HEK293 (cell line): ENCODE data around the gene DPEP2.

Experiments
- CTCF ChIA-PET: fragments of 350-600 bp; formaldehyde crosslinking; extraction: SDS; loops from one replicate; lab custom pipeline; 2021; ENCODE audit warnings: antibody characterized with exemption; lab: Yijun Ruan, JAX
- POLR2A ChIA-PET: fragments of 300-600 bp; formaldehyde crosslinking; extraction: SDS; loops from one replicate; lab custom pipeline; 2020; ENCODE audit warnings: antibody characterized with exemption, inconsistent platforms; lab: Yijun Ruan, JAX
- H3K27ac ChIP-seq: fragments of 200-500 bp; sonication (Bioruptor generic); 2 replicates; pipeline ENCODE4 v1.5.1; 2014; ENCODE audit warnings: low read depth, low read length, control low read depth, inconsistent platforms; ENCODE audit errors: extremely low read depth
- H3K36me3 ChIP-seq, 2 experiments: fragments of 200-500 bp in 1 of 2; sonication (Bioruptor generic) in 1 of 2; 1 replicate in 1 of 2; 2 replicates in 1 of 2; pipeline ENCODE4 v1.5.1; 2014 to 2017; ENCODE audit warnings: inconsistent platforms in 2 of 2, low read length in 2 of 2; ENCODE audit not compliant: control insufficient read depth in 2 of 2, insufficient read depth in 1 of 2
- H3K4me1 ChIP-seq: fragments of 200-500 bp; sonication (Bioruptor generic); 2 replicates; pipeline ENCODE4 v1.5.1; 2014; ENCODE audit warnings: mild to moderate bottlenecking, low read length, inconsistent platforms; ENCODE audit not compliant: control insufficient read depth, insufficient read depth
- H3K4me3 ChIP-seq: 2 replicates; pipeline ENCODE4 v1.5.1; 2011; ENCODE audit warnings: low read depth, mild to moderate bottlenecking, control low read depth, low read length, moderate library complexity
- H3K9me3 ChIP-seq: fragments of 200-500 bp; sonication (Bioruptor generic); 2 replicates; pipeline ENCODE4 v1.5.1; 2014; ENCODE audit warnings: low read depth, low read length, inconsistent platforms; ENCODE audit not compliant: control insufficient read depth, insufficient read depth
- EGR2 ChIP-seq: fragments of 450-650 bp; formaldehyde crosslinking; IDR thresholded peaks from 2 replicates; pipeline ENCODE4 v1.5.1; 2016; ENCODE audit warnings: low read depth, missing biosample characterization, missing genetic modification characterization
- GFI1B ChIP-seq: fragments of 450-650 bp; formaldehyde crosslinking; IDR thresholded peaks from 2 replicates; pipeline ENCODE4 v1.5.1; 2016; ENCODE audit warnings: missing biosample characterization, missing genetic modification characterization
- GLI2 ChIP-seq: fragments of 450-650 bp; formaldehyde crosslinking; IDR thresholded peaks from 2 replicates; pipeline ENCODE4; 2017; ENCODE audit warnings: missing biosample characterization, missing genetic modification characterization, low read depth, borderline replicate concordance
- HOXA7 ChIP-seq: sonication (generic); formaldehyde crosslinking; IDR thresholded peaks from 2 replicates; pipeline ENCODE4 v1.8.1; 2022; ENCODE audit warnings: missing genetic modification reagents, borderline replicate concordance
- KLF16 ChIP-seq: fragments of 450-650 bp; formaldehyde crosslinking; IDR thresholded peaks from 2 replicates; pipeline ENCODE4 v1.5.1; 2017; ENCODE audit warnings: missing biosample characterization, missing genetic modification characterization
- OSR2 ChIP-seq: fragments of 450-650 bp; formaldehyde crosslinking; IDR thresholded peaks from 2 replicates; pipeline ENCODE4 v1.5.1; 2016; ENCODE audit warnings: missing biosample characterization, missing genetic modification characterization
- SETDB1 ChIP-seq: IDR thresholded peaks from one replicate; pipeline ENCODE4 v1.6.1; 2017; ENCODE audit warnings: mild to moderate bottlenecking, low read length, moderate library complexity, mixed read lengths; ENCODE audit not compliant: insufficient read length
- ZFP37 ChIP-seq: fragments of 450-650 bp; formaldehyde crosslinking; IDR thresholded peaks from 2 replicates; pipeline ENCODE4 v1.5.1; 2016; ENCODE audit warnings: missing biosample characterization, missing genetic modification characterization
- ZNF169 ChIP-seq: fragments of 450-650 bp; formaldehyde crosslinking; IDR thresholded peaks from 2 replicates; pipeline ENCODE4 v1.5.1; 2016; ENCODE audit warnings: missing biosample characterization, missing genetic modification characterization
- ZNF239 ChIP-seq: fragments of 450-650 bp; formaldehyde crosslinking; IDR thresholded peaks from 2 replicates; pipeline ENCODE4 v1.5.1; 2016; ENCODE audit warnings: missing biosample characterization, missing genetic modification characterization
- ZNF311 ChIP-seq: fragments of 450-650 bp; formaldehyde crosslinking; IDR thresholded peaks from 2 replicates; pipeline ENCODE4 v1.5.1; 2017; ENCODE audit warnings: missing biosample characterization, missing genetic modification characterization, borderline replicate concordance
- ZNF510 ChIP-seq: fragments of 450-650 bp; formaldehyde crosslinking; IDR thresholded peaks from 2 replicates; pipeline ENCODE4 v1.5.1; 2018; ENCODE audit warnings: mild to moderate bottlenecking, missing genetic modification characterization, missing biosample characterization; ENCODE audit not compliant: insufficient replicate concordance
- ZNF560 ChIP-seq: fragments of 450-650 bp; formaldehyde crosslinking; IDR thresholded peaks from 2 replicates; pipeline ENCODE4 v1.5.1; 2017; ENCODE audit warnings: missing biosample characterization, missing genetic modification characterization, borderline replicate concordance
- ZNF645 ChIP-seq: fragments of 450-650 bp; formaldehyde crosslinking; IDR thresholded peaks from 2 replicates; pipeline ENCODE4; 2016; ENCODE audit warnings: missing biosample characterization, missing genetic modification characterization
- ZNF664 ChIP-seq: fragments of 450-650 bp; formaldehyde crosslinking; IDR thresholded peaks from 2 replicates; pipeline ENCODE4 v1.5.1; 2016; ENCODE audit warnings: missing biosample characterization, missing genetic modification characterization
- ZNF768 ChIP-seq: fragments of 450-650 bp; formaldehyde crosslinking; IDR thresholded peaks from 2 replicates; pipeline ENCODE4 v1.5.1; 2018; ENCODE audit warnings: missing biosample characterization, mild to moderate bottlenecking, missing genetic modification characterization
- ZNF777 ChIP-seq: fragments of 450-650 bp; formaldehyde crosslinking; IDR thresholded peaks from 2 replicates; pipeline ENCODE4 v1.5.1; 2017; ENCODE audit warnings: missing biosample characterization, missing genetic modification characterization, borderline replicate concordance
- TF ChIP-seq, protein P1 (sequence below): fragments of 450-650 bp; formaldehyde crosslinking; IDR thresholded peaks from 2 replicates; pipeline ENCODE4 v1.5.1; 2016; ENCODE audit warnings: missing biosample characterization, missing genetic modification characterization, borderline replicate concordance
- TF ChIP-seq, protein P2 (sequence below): sonication (generic); formaldehyde crosslinking; IDR thresholded peaks from 2 replicates; pipeline ENCODE4 v1.8.1; 2022; ENCODE audit warnings: mild to moderate bottlenecking, moderate library complexity, missing genetic modification reagents
- TF ChIP-seq, protein P3 (sequence below): fragments of 450-650 bp; formaldehyde crosslinking; IDR thresholded peaks from 2 replicates; pipeline ENCODE4 v1.5.1; 2016; ENCODE audit warnings: missing biosample characterization, missing genetic modification characterization
- TF ChIP-seq, protein P4 (sequence below): IDR thresholded peaks from 2 replicates; pipeline ENCODE4 v1.6.1; 2011; ENCODE audit warnings: mild to moderate bottlenecking, low read depth, low read length, borderline replicate concordance
- TF ChIP-seq, protein P5 (sequence below): fragments of 450-650 bp; formaldehyde crosslinking; IDR thresholded peaks from 2 replicates; pipeline ENCODE4 v1.5.1; 2016; ENCODE audit warnings: missing biosample characterization, missing genetic modification characterization

Gene DPEP2

GRCh38 chr16:68021490-68021889, 22.2 kb upstream of the DPEP2 start (continued):
- TF ChIP-seq, protein P1, sequence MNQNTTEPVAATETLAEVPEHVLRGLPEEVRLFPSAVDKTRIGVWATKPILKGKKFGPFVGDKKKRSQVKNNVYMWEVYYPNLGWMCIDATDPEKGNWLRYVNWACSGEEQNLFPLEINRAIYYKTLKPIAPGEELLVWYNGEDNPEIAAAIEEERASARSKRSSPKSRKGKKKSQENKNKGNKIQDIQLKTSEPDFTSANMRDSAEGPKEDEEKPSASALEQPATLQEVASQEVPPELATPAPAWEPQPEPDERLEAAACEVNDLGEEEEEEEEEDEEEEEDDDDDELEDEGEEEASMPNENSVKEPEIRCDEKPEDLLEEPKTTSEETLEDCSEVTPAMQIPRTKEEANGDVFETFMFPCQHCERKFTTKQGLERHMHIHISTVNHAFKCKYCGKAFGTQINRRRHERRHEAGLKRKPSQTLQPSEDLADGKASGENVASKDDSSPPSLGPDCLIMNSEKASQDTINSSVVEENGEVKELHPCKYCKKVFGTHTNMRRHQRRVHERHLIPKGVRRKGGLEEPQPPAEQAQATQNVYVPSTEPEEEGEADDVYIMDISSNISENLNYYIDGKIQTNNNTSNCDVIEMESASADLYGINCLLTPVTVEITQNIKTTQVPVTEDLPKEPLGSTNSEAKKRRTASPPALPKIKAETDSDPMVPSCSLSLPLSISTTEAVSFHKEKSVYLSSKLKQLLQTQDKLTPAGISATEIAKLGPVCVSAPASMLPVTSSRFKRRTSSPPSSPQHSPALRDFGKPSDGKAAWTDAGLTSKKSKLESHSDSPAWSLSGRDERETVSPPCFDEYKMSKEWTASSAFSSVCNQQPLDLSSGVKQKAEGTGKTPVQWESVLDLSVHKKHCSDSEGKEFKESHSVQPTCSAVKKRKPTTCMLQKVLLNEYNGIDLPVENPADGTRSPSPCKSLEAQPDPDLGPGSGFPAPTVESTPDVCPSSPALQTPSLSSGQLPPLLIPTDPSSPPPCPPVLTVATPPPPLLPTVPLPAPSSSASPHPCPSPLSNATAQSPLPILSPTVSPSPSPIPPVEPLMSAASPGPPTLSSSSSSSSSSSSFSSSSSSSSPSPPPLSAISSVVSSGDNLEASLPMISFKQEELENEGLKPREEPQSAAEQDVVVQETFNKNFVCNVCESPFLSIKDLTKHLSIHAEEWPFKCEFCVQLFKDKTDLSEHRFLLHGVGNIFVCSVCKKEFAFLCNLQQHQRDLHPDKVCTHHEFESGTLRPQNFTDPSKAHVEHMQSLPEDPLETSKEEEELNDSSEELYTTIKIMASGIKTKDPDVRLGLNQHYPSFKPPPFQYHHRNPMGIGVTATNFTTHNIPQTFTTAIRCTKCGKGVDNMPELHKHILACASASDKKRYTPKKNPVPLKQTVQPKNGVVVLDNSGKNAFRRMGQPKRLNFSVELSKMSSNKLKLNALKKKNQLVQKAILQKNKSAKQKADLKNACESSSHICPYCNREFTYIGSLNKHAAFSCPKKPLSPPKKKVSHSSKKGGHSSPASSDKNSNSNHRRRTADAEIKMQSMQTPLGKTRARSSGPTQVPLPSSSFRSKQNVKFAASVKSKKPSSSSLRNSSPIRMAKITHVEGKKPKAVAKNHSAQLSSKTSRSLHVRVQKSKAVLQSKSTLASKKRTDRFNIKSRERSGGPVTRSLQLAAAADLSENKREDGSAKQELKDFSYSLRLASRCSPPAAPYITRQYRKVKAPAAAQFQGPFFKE (tag by site-specific recombination) = no peak
- no peak for TF ChIP-seq ZNF239 (tag by site-specific recombination)
- no peak for TF ChIP-seq ZFP37 (tag by site-specific recombination)
- TF ChIP-seq, protein P2, sequence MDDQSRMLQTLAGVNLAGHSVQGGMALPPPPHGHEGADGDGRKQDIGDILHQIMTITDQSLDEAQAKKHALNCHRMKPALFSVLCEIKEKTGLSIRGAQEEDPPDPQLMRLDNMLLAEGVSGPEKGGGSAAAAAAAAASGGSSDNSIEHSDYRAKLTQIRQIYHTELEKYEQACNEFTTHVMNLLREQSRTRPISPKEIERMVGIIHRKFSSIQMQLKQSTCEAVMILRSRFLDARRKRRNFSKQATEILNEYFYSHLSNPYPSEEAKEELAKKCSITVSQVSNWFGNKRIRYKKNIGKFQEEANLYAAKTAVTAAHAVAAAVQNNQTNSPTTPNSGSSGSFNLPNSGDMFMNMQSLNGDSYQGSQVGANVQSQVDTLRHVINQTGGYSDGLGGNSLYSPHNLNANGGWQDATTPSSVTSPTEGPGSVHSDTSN (CRISPR knock-in tag) = no peak
- TF ChIP-seq HOXA7 = no peak
- TF ChIP-seq, protein P3, sequence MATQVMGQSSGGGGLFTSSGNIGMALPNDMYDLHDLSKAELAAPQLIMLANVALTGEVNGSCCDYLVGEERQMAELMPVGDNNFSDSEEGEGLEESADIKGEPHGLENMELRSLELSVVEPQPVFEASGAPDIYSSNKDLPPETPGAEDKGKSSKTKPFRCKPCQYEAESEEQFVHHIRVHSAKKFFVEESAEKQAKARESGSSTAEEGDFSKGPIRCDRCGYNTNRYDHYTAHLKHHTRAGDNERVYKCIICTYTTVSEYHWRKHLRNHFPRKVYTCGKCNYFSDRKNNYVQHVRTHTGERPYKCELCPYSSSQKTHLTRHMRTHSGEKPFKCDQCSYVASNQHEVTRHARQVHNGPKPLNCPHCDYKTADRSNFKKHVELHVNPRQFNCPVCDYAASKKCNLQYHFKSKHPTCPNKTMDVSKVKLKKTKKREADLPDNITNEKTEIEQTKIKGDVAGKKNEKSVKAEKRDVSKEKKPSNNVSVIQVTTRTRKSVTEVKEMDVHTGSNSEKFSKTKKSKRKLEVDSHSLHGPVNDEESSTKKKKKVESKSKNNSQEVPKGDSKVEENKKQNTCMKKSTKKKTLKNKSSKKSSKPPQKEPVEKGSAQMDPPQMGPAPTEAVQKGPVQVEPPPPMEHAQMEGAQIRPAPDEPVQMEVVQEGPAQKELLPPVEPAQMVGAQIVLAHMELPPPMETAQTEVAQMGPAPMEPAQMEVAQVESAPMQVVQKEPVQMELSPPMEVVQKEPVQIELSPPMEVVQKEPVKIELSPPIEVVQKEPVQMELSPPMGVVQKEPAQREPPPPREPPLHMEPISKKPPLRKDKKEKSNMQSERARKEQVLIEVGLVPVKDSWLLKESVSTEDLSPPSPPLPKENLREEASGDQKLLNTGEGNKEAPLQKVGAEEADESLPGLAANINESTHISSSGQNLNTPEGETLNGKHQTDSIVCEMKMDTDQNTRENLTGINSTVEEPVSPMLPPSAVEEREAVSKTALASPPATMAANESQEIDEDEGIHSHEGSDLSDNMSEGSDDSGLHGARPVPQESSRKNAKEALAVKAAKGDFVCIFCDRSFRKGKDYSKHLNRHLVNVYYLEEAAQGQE (tag by site-specific recombination) = no peak

DNA sequence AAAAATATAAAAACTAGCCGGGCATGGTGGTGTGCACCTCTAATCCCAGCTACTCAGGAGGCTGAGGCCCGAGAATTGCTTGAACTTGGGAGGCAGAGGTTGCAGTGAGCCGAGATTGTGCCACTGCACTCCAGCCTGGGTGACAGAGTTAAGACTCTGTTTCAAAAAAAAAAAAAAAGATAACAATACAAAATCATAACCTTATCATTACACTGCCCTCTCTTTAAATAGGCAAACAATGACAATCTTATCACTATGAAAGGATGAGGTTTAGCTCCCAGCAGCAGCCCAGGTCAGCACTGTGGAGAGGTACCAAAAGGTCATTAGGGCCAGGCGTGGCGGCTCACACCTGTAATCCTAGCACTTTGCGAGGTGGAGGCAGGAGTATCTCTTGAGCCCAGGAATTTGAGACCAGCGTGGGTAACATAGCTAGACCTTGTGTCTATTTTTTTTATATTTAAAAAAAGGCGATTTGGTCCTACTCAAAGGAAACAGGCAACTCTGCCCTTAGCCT, 19.9 kb upstream of the DPEP2 start:
- Histone ChIP-seq H3K36me3 (peaks cover 0 to 14% of the 10 kb centered on the region in 2 experiments; a peak in 2 of 3 replicates), H3K9me3 (no peaks in the 10 kb centered on the region), H3K27ac (no peak overlapping the region), H3K4me3 (no peak overlapping the region), H3K4me1 (peaks cover 7% of the 10 kb centered on the region; the same call in 1 of the 2 replicates)
- ChIA-PET CTCF (interaction anchor here (0.6 to 1.2 kb wide), 5 partner anchors 11 to 200 kb away, joined by 3 to 5 read pairs (median 5); no protein-coding TSS in a partner anchor), POLR2A (interaction anchor here (0.9 kb wide), 1 partner anchor 65 kb away, joined by 3 read pairs; no protein-coding TSS in a partner anchor)
- TF ChIP-seq ZNF768 (tag by site-specific recombination) (no peak), ZNF510 (no peak), ZNF777 (tag by site-specific recombination) (no peak), EGR2 (tag by site-specific recombination) (no peak), GFI1B (tag by site-specific recombination) (no peak), ZNF169 (tag by site-specific recombination) (no peak), ZNF645 (tag by site-specific recombination) (no peak), GLI2 (no peak), ZNF560 (tag by site-specific recombination) (no peak), OSR2 (tag by site-specific recombination) (no peak), ZNF664 (no peak), KLF16 (tag by site-specific recombination) (no peak), ZNF311 (tag by site-specific recombination) (no peak), SETDB1 (no peak)
- TF ChIP-seq, protein P4, sequence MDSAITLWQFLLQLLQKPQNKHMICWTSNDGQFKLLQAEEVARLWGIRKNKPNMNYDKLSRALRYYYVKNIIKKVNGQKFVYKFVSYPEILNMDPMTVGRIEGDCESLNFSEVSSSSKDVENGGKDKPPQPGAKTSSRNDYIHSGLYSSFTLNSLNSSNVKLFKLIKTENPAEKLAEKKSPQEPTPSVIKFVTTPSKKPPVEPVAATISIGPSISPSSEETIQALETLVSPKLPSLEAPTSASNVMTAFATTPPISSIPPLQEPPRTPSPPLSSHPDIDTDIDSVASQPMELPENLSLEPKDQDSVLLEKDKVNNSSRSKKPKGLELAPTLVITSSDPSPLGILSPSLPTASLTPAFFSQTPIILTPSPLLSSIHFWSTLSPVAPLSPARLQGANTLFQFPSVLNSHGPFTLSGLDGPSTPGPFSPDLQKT = no peak
- TF ChIP-seq, protein P5, sequence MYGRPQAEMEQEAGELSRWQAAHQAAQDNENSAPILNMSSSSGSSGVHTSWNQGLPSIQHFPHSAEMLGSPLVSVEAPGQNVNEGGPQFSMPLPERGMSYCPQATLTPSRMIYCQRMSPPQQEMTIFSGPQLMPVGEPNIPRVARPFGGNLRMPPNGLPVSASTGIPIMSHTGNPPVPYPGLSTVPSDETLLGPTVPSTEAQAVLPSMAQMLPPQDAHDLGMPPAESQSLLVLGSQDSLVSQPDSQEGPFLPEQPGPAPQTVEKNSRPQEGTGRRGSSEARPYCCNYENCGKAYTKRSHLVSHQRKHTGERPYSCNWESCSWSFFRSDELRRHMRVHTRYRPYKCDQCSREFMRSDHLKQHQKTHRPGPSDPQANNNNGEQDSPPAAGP (tag by site-specific recombination) = no peak
